ENCODE results near the gene DHX57. TPM values are rescaled to one million over a fixed set of nuclear protein-coding genes. Genes with fewer than 3 reads are reported as not detected.

Gene DHX57
- total and polyA plus RNA-seq, 12 donors: 6.0 to 12.4 (median 9.7) TPM

DNA sequence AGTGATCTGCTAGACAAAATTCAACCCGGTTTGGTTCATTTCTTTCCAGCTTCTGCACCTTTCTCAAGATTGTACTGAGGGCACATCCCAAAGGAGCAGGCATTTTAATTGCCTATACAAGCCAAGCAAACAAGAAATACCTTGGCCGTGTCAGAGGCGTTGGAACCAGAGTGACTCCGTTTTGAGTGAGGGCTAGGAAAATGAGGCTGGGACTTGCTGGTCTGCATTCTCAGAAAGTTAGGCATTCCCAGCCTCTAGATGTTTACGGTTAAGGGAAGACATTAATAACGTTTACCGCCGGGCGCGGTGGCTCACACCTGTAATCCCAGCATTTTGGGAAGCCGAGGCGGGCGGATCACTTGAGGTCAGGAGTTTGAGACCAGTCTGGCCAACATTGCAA lies 99.2 kb downstream of the DHX57 start:
- TF ChIP-seq, protein P1, sequence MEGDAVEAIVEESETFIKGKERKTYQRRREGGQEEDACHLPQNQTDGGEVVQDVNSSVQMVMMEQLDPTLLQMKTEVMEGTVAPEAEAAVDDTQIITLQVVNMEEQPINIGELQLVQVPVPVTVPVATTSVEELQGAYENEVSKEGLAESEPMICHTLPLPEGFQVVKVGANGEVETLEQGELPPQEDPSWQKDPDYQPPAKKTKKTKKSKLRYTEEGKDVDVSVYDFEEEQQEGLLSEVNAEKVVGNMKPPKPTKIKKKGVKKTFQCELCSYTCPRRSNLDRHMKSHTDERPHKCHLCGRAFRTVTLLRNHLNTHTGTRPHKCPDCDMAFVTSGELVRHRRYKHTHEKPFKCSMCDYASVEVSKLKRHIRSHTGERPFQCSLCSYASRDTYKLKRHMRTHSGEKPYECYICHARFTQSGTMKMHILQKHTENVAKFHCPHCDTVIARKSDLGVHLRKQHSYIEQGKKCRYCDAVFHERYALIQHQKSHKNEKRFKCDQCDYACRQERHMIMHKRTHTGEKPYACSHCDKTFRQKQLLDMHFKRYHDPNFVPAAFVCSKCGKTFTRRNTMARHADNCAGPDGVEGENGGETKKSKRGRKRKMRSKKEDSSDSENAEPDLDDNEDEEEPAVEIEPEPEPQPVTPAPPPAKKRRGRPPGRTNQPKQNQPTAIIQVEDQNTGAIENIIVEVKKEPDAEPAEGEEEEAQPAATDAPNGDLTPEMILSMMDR (IDR thresholded peaks at IDR 0.05): no peak
- intact Hi-C loops (cut with DNase I): no loop called here
- no peak overlapping the region for H3K27ac ChIP-seq
- H3K4me1 ChIP-seq: peaks cover 2 to 15% (median 9%) of the 10 kb centered on the region in 9 donors
- WGBS, 2 donors: 90% methylated on average over 13 of the region's 13 CpGs
- DNase-seq (no peak), ATAC-seq (no peak)
- H3K4me3 ChIP-seq: no peak overlapping the region
- peaks cover 0 to 9% (median 0%) of the 10 kb centered on the region in 7 donors for H3K27me3 ChIP-seq
- H3K9me3 ChIP-seq: no peaks in the 10 kb centered on the region
- peaks cover 0 to 20% (median 6%) of the 10 kb centered on the region in 9 donors for H3K36me3 ChIP-seq

DNA sequence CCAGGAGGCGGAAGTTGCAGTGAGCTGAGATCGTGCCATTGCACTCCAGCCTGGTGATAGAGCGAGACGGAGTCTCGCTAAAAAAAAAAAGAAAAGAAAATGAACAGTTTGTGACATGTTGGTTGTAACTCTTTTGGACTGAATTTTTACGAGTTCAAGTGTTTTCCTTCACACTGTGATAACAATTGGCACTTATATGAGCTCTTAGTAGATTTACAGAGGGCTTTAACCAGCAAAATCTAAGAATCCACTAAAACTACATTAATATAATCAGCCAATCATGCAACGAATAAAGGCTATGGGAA lies 99.9 kb downstream of the DHX57 start:
- DNase-seq (no peak), ATAC-seq (no peak)
- intact Hi-C loops (cut with DNase I): no loop called here
- WGBS, 2 donors: 76 to 80% methylated on average over 7 of the region's 7 CpGs
- TF ChIP-seq, protein P1 (IDR thresholded peaks at IDR 0.05): no peak
- no peak overlapping the region for H3K4me3 ChIP-seq
- no peak overlapping the region for H3K27ac ChIP-seq
- H3K4me1 ChIP-seq: peaks cover 2 to 15% (median 9%) of the 10 kb centered on the region in 9 donors
- H3K36me3 ChIP-seq: peaks cover 0 to 14% (median 4%) of the 10 kb centered on the region in 9 donors
- no peaks in the 10 kb centered on the region for H3K9me3 ChIP-seq
- H3K27me3 ChIP-seq: peaks cover 0 to 9% (median 0%) of the 10 kb centered on the region in 7 donors

DNA sequence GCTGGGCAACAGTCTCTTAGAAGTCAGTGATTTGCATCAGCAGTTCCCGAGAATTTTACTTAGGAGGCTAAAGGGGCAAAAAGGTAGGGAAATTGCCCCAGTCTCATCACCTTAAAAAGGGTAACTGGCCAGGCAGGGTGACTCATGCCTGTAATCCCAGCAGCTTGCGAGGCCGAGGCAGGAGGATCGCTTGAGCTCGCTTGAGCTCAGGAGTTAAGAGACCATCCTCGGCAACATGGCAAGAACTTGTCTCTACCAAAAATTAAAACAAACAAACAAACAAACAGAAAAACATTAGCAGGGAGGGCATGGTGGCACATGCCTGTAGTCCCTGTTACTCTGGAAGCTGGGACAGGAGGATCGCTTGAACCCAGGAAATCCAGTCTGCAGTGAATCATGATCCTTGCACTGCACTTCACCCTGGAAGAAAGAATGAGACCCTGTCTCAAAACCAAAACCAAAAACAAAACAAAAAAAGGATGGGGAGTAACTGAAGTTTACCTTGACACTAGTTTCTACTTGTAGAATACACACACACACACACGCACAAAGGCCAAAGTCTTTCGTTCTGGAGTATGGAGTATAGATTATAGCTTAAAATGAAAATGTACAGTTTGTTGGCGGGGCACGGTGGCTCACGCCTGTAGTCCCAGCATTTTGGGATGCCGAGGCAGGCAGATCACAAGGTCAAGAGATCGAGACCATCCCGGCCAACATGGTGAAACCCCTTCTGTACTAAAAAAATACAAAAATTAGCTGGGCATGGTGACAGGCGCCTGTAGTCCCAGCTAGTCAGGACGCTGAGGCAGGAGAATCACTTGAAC lies 100.4 kb downstream of the DHX57 start:
- intact Hi-C loops (cut with DNase I): no loop called here
- 86 to 90% methylated on average over 17 of the region's 17 CpGs for whole genome bisulfite sequencing, 2 donors
- Histone ChIP-seq H3K4me3 (no peak overlapping the region), H3K27ac (no peak overlapping the region), H3K36me3 (peaks cover 0 to 8% (median 1%) of the 10 kb centered on the region in 9 donors), H3K4me1 (peaks cover 2 to 15% (median 9%) of the 10 kb centered on the region in 9 donors), H3K27me3 (peaks cover 0 to 9% (median 0%) of the 10 kb centered on the region in 7 donors), H3K9me3 (no peaks in the 10 kb centered on the region)
- no peak for ATAC-seq
- DNase-seq: no peak
- TF ChIP-seq, protein P1 (IDR thresholded peaks at IDR 0.05): no peak

DNA sequence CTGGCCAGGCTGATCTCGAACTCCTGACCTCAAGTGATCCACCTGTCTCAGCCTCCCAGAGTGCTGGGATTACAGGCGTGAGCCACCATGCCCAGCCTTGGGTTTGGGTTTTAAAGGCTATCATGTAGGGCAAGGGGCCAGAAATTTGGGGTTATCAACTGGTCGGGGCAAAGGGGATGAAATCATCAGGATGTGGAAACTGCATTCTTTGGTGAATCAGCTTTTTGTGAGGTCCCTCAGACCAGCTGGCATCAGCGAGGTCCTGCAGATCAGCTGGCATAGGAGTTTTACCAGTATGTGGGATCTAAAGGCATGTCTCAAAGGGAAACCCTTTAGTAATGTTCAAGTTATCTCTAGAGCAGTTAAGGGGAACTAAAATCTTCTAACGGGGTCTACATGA lies 104.1 kb downstream of the DHX57 start:
- Histone ChIP-seq H3K9me3 (no peaks in the 10 kb centered on the region), H3K4me1 (no peaks in the 10 kb centered on the region), H3K27me3 (peaks cover 0 to 2% (median 0%) of the 10 kb centered on the region in 7 donors), H3K36me3 (no peaks in the 10 kb centered on the region), H3K27ac (no peak overlapping the region), H3K4me3 (no peak overlapping the region)
- DNase-seq (no peak), ATAC-seq (no peak)
- WGBS, 2 donors: 69% methylated on average over 5 of the region's 5 CpGs
- TF ChIP-seq, protein P1 (IDR thresholded peaks at IDR 0.05): no peak
- intact Hi-C loops (cut with DNase I): no loop called here

All from heart right ventricle (tissue), 16 donors.